Measurements from ENCODE around the gene AKAP8. TPM values are rescaled to one million over a fixed set of nuclear protein-coding genes. Genes with fewer than 3 reads are reported as not detected.
"Not testable (repeated sequence)": the region's sequence is repeated elsewhere in the genome, so short reads cannot be mapped to it uniquely, and the experiment has no call there.

AKAP8 gene
- total RNA-seq, 1 donor from 2014 or later: 27.7 TPM

GRCh38 chr19:15365264-15365663 lies 14.3 kb downstream of the AKAP8 start:
- intact Hi-C loops (cut with DNase I): no loop called here
- peaks cover 0 to 78% of the 10 kb centered on the region in 2 donors for H3K36me3 ChIP-seq
- no peak for DNase-seq (ENCODE audit: extremely low spot score in 2 of 2)

GRCh38 chr19:15363791-15364190 lies 15.8 kb downstream of the AKAP8 start:
- not testable (repeated sequence) for H3K9me3 ChIP-seq

More at GRCh38 chr19:15365264-15365663, 14.3 kb downstream of the AKAP8 start:
- no peak for TF ChIP-seq POLR2AphosphoS5 (IDR thresholded peaks at IDR 0.05; ENCODE audit: insufficient read depth in 1 of 2, low read depth in 1 of 2)
- no peak for TF ChIP-seq CTCF (IDR thresholded peaks at IDR 0.05)
- TF ChIP-seq POLR2A (IDR thresholded peaks at IDR 0.05): no peak
- H3K27me3 ChIP-seq: no peaks in the 10 kb centered on the region
- H3K9me3 ChIP-seq: no peaks in the 10 kb centered on the region
- H3K27ac ChIP-seq: no peak overlapping the region
- no peaks in the 10 kb centered on the region for H3K4me1 ChIP-seq
- H3K4me3 ChIP-seq: no peak overlapping the region

GRCh38 chr19:15363048-15363447 lies 16.5 kb downstream of the AKAP8 start:
- intact Hi-C loops (cut with DNase I): not testable (repeated sequence)

More at GRCh38 chr19:15363791-15364190, 15.8 kb downstream of the AKAP8 start:
- H3K27me3 ChIP-seq; H3K27ac ChIP-seq; intact Hi-C loops (cut with DNase I); H3K4me1 ChIP-seq; DNase-seq (ENCODE audit: extremely low spot score in 2 of 2); H3K4me3 ChIP-seq: not testable (repeated sequence)
- H3K36me3 ChIP-seq: peaks cover 0 to 77% of the 10 kb centered on the region in 2 donors

GRCh38 chr19:15360015-15360414 lies 19.6 kb downstream of the AKAP8 start:
- H3K36me3 ChIP-seq: peaks cover 6 to 74% of the 10 kb centered on the region in 2 donors
- DNase-seq (ENCODE audit: extremely low spot score in 2 of 2); intact Hi-C loops (cut with DNase I); H3K4me3 ChIP-seq; H3K27ac ChIP-seq; H3K9me3 ChIP-seq; H3K4me1 ChIP-seq; H3K27me3 ChIP-seq: not testable (repeated sequence)

More at GRCh38 chr19:15363048-15363447, 16.5 kb downstream of the AKAP8 start:
- not testable (repeated sequence) for H3K27me3 ChIP-seq; H3K9me3 ChIP-seq; H3K4me3 ChIP-seq; H3K27ac ChIP-seq; H3K4me1 ChIP-seq; DNase-seq (ENCODE audit: extremely low spot score in 2 of 2)
- peaks cover 0 to 77% of the 10 kb centered on the region in 2 donors for H3K36me3 ChIP-seq

GRCh38 chr19:15358918-15359317 lies 20.7 kb downstream of the AKAP8 start:
- Histone ChIP-seq H3K27ac (no peak overlapping the region), H3K4me1 (no peaks in the 10 kb centered on the region), H3K9me3 (no peaks in the 10 kb centered on the region), H3K4me3 (no peak overlapping the region), H3K27me3 (no peaks in the 10 kb centered on the region), H3K36me3 (peaks cover 6 to 76% of the 10 kb centered on the region in 2 donors)
- no peak for DNase-seq (ENCODE audit: extremely low spot score in 2 of 2)
- intact Hi-C loops (cut with DNase I): no loop called here
- TF ChIP-seq CTCF (IDR thresholded peaks at IDR 0.05): no peak
- TF ChIP-seq POLR2A (IDR thresholded peaks at IDR 0.05): no peak
- no peak for TF ChIP-seq POLR2AphosphoS5 (IDR thresholded peaks at IDR 0.05; ENCODE audit: insufficient read depth in 1 of 2, low read depth in 1 of 2)

- no peak for TF ChIP-seq CTCF (IDR thresholded peaks at IDR 0.05)
- TF ChIP-seq POLR2A (IDR thresholded peaks at IDR 0.05): no peak
- no peak for TF ChIP-seq POLR2AphosphoS5 (IDR thresholded peaks at IDR 0.05; ENCODE audit: insufficient read depth in 1 of 2, low read depth in 1 of 2)
- no peak for DNase-seq (ENCODE audit: extremely low spot score in 2 of 2)
- peaks cover 6 to 81% of the 10 kb centered on the region in 2 donors for H3K36me3 ChIP-seq
Observed at GRCh38 chr19:15357906-15358305, 21.7 kb downstream of the AKAP8 start.

More at GRCh38 chr19:15357906-15358305, 21.7 kb downstream of the AKAP8 start:
- H3K27ac ChIP-seq: no peak overlapping the region
- H3K27me3 ChIP-seq: no peaks in the 10 kb centered on the region
- no peak overlapping the region for H3K4me3 ChIP-seq
- H3K4me1 ChIP-seq: no peaks in the 10 kb centered on the region
- intact Hi-C loops (cut with DNase I): no loop called here
- H3K9me3 ChIP-seq: no peaks in the 10 kb centered on the region

Measured in vagina (tissue), 2 donors.